ENCODE results near the gene OR7E24. TPM values are rescaled to one million over a fixed set of nuclear protein-coding genes. Genes with fewer than 3 reads are reported as not detected.
"Not testable (repeated sequence)": the region's sequence is repeated elsewhere in the genome, so short reads cannot be mapped to it uniquely, and the experiment has no call there.

Gene OR7E24
- total RNA-seq: not detected
- not detected for polyA plus RNA-seq
- long read RNA-seq, donor 1: 0 reads
- long read RNA-seq, donor 2: 0 reads
- long read RNA-seq, donor 3: 0 reads
- long read RNA-seq, donor 4: 0 reads

DNA sequence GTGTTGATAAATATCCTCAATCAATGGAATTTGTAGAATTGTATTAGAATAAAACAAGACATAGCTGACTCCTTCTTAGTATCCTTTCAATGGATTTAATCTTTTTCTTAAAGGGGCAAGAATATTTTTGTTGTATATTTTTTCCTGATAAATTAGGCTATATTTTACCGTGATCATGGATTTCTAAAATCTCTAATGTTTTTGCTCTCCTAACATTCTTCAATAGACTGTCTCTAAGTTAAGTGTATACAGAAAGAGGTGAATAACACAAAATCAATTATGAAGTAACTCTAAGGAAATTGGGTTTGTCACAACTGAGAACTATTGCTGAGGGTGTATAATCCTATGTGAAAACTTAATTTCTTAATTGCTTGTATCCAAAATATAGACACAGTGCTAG, at the start of gene OR7E24:
Gene OR7E24, plus strand, starts transcription at position 301 of the 400 bp plus-strand sequence. CDS start 114 bp downstream, outside the sequence.
- no peaks in the 10 kb centered on the region for H3K27me3 ChIP-seq (ENCODE audit: control insufficient read depth, insufficient read depth)
- intact Hi-C loops (cut with DNase I): no loop called here
- no peaks in the 10 kb centered on the region for H3K4me1 ChIP-seq (ENCODE audit: control insufficient read depth, insufficient read depth, low read length)
- H3K27ac ChIP-seq (ENCODE audit: low read length): no peak within 1 kb of the TSS
- no peak for DNase-seq
- peaks cover 1% of the 10 kb centered on the region for H3K9me3 ChIP-seq (ENCODE audit: control insufficient read depth, low read length)
- H3K4me3 ChIP-seq (ENCODE audit: low read length): no peak within 1 kb of the TSS
- WGBS: 77% methylated on average over 1 of the region's 1 CpG
- no peak for ATAC-seq

DNA sequence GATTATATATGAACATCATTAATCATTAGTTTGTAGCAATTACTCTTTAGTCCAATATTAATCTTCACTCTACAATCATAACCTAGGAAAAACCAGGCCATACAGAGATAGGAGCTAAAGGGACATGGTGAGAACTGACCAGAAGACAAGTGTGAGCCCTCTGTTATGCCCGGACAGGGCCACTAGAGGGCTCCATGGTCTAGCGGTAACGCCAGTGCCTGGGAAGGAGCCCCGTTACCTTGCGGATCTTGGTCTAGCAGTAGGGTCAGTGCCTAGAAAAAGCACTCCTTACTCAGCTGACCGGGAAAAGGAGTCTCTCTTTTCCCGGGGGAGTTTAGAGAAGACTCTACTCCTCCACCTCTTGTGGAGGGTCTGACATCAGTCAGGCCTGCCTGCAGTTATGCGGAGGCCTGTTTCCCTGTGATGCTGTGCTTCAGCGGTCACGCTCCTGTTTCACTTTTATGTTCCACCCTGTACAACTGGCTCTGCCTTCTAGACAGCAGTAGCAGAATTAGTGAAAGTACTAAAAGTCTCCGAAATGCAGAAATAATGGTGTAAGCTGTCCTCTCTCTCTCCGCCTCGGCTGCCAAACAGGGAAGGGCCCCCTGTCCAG, 45.1 kb upstream of the OR7E24 start:
- Histone ChIP-seq H3K4me1 (ENCODE audit: control insufficient read depth, insufficient read depth, low read length) (no peaks in the 10 kb centered on the region), H3K9me3 (ENCODE audit: control insufficient read depth, low read length) (no peaks in the 10 kb centered on the region), H3K27me3 (ENCODE audit: control insufficient read depth, insufficient read depth) (no peaks in the 10 kb centered on the region), H3K4me3 (ENCODE audit: low read length) (peak overlapping the region; percentile 14), H3K27ac (ENCODE audit: low read length) (no peak overlapping the region)
- WGBS: 30% methylated on average over 13 of the region's 13 CpGs
- ATAC-seq (peak; percentile 72 to 75), DNase-seq (peak; percentile 70 to 88 (median 84))
- intact Hi-C loops (cut with DNase I): loop anchor here in 2 of 4 donors (5.0 to 10.0 kb wide), 3 partner anchors 227 to 592 kb away; no protein-coding TSS in a partner anchor

DNA sequence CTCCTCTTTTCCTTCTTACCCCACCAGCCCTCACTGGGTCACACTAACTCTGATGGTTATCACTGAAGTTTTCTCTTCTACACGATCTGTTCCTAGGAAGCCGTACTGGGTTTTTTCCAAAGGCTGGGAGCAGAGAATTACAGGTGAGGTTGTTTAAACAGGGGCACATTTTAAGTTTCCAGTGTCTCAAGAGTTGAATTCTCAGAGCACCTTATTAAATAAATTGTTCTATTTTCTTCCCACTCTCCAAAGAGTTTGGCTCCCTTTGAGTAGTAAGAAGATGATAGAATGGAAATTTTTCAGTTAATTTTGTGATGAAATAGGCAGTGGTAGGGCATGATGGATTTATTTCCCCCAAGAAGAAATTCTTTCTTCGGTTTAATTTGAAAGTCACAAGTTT, 31.2 kb upstream of the OR7E24 start, which contains the start of gene OR7D4:
Gene OR7D4, minus strand, starts transcription at position 101 of the 400 bp plus-strand sequence. CDS start 4,752 bp downstream, outside the sequence.
- no peak within 1 kb of the TSS for H3K27ac ChIP-seq (ENCODE audit: low read length)
- DNase-seq (no peak), ATAC-seq (no peak)
- 61% methylated on average over 3 of the region's 3 CpGs for WGBS
- no peaks in the 10 kb centered on the region for H3K4me1 ChIP-seq (ENCODE audit: control insufficient read depth, insufficient read depth, low read length)
- no peak within 1 kb of the TSS for H3K4me3 ChIP-seq (ENCODE audit: low read length)
- no peaks in the 10 kb centered on the region for H3K9me3 ChIP-seq (ENCODE audit: control insufficient read depth, low read length)
- intact Hi-C loops (cut with DNase I): no loop called here
- H3K27me3 ChIP-seq (ENCODE audit: control insufficient read depth, insufficient read depth): no peaks in the 10 kb centered on the region

DNA sequence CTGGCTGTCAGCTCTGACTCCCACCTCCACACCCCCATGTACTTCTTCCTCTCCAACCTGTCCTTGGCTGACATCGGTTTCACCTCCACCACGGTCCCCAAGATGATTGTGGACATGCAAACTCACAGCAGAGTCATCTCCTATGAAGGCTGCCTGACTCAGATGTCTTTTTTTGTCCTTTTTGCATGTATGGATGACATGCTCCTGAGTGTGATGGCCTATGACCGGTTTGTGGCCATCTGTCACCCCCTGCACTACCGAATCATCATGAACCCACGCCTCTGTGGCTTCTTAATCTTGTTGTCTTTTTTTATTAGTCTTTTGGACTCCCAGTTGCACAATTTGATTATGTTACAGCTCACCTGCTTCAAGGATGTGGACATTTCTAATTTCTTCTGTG, 506 bp downstream of the OR7E24 start:
- Histone ChIP-seq H3K9me3 (ENCODE audit: control insufficient read depth, low read length) (peaks cover 1% of the 10 kb centered on the region), H3K4me1 (ENCODE audit: control insufficient read depth, insufficient read depth, low read length) (no peaks in the 10 kb centered on the region), H3K27ac (ENCODE audit: low read length) (no peak overlapping the region), H3K4me3 (ENCODE audit: low read length) (no peak overlapping the region), H3K27me3 (ENCODE audit: control insufficient read depth, insufficient read depth) (no peaks in the 10 kb centered on the region)
- DNase-seq: no peak
- WGBS: 77% methylated on average over 5 of the region's 5 CpGs
- no peak for ATAC-seq
- intact Hi-C loops (cut with DNase I): no loop called here

DNA sequence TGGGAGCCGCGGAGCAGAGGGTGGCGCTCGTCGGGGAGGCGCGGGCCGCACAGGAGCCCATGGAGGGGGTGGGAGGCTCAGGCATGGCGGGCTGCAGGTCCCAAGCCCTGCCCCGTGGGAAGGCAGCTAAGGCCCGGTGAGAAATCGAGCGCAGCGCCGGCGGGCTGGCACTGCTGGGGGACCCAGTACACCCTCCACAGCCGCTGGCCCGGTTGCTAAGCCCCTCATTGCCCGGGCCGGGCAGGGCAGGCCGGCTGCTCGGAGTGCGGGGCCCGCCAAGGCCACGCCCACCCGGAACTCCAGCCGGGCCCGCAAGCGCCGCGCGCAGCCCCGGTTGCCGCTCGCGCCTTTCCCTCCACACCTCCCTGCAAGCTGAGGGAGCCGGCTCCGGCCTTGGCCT, 32.8 kb downstream of the OR7E24 start:
- intact Hi-C loops (cut with DNase I); H3K4me3 ChIP-seq (ENCODE audit: low read length): not testable (repeated sequence)
- 12% methylated on average over 33 of the region's 38 CpGs for WGBS

DNA sequence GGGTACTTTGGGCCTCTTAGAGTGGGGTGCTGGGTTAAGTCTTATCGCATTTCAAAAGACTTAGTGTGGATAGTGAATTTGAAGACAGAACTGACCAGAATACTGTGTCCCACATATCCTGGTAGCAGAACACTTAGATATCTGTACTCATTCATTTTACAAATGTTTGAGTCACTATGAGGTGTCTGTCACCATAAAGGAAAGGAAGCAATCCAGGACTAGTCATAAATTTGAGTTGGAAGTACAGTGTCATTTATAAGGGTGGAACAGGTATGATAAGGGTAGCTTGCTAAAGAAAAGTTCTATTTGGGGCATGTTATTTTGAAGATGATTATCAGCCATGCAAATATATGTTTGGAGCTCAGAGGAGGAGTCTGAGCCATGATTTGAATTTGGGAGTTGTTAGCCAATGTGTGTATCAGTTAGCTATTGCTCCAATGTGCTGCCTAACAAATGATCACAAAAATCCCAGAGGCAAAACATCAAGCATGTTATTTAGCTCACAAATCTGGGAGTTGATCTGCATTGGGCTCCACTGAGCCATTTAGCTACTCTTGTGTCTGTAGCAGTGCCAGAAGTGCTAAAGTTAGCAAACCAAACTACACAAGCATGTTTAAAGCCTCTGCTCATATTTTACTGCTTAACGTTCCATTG, 38.6 kb downstream of the OR7E24 start:
- Histone ChIP-seq H3K9me3 (ENCODE audit: control insufficient read depth, low read length) (peaks cover 6% of the 10 kb centered on the region), H3K4me1 (ENCODE audit: control insufficient read depth, insufficient read depth, low read length) (no peaks in the 10 kb centered on the region), H3K27ac (ENCODE audit: low read length) (no peak overlapping the region), H3K27me3 (ENCODE audit: control insufficient read depth, insufficient read depth) (no peaks in the 10 kb centered on the region), H3K4me3 (ENCODE audit: low read length) (no peak overlapping the region)
- no peak for ATAC-seq
- DNase-seq: no peak
- 98% methylated on average over 2 of the region's 2 CpGs for WGBS
- intact Hi-C loops (cut with DNase I): no loop called here

More for the DNA sequence above, 32.8 kb downstream of the OR7E24 start:
- not testable (repeated sequence) for H3K4me1 ChIP-seq (ENCODE audit: control insufficient read depth, insufficient read depth, low read length); H3K9me3 ChIP-seq (ENCODE audit: control insufficient read depth, low read length); H3K27ac ChIP-seq (ENCODE audit: low read length); DNase-seq; H3K27me3 ChIP-seq (ENCODE audit: control insufficient read depth, insufficient read depth); ATAC-seq

DNA sequence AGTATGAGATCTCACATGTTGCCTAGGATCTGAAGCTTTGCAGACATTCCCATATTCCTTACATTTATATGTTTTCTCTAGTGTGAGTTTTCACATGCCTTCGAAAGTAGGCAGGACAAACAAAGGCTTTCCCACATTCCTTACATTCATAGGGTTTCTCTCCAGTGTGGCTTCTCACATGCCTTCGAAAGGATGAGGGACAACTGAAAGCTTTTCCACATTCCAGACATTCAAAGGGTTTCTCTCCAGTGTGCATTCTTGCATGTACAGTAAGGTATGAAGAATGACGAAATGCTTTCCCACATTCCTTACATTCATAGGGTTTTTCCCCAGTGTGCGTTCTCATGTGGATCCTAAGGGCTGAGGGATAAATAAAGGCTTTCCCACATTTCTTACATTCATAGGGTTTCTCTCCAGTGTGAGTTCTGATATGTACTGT, 44.7 kb downstream of the OR7E24 start:
- Histone ChIP-seq H3K9me3 (ENCODE audit: control insufficient read depth, low read length) (peaks cover 20% of the 10 kb centered on the region), H3K27me3 (ENCODE audit: control insufficient read depth, insufficient read depth) (no peaks in the 10 kb centered on the region), H3K4me3 (ENCODE audit: low read length) (no peak overlapping the region), H3K27ac (ENCODE audit: low read length) (no peak overlapping the region), H3K4me1 (ENCODE audit: control insufficient read depth, insufficient read depth, low read length) (no peaks in the 10 kb centered on the region)
- no peak for DNase-seq
- intact Hi-C loops (cut with DNase I): no loop called here
- 95% methylated on average over 4 of the region's 4 CpGs for WGBS
- no peak for ATAC-seq

DNA sequence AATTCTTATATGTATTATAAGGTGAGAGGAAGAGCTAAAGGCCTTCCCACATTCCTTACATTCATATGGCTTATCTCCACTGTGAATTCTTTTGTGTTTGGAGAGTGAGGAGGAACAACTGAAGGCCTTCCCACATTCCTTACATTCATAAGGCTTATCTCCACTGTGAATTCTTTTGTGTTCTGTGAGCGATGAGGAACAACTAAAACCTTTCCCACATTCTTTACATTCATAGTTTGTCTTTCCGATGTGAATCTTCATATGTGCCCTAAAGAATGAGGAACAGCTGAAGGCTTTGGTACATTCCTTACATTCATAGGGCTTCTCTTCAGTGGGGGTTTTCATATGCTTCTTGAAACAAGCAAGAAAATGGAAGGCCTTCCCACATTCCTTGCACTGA, 45.6 kb downstream of the OR7E24 start:
- H3K9me3 ChIP-seq (ENCODE audit: control insufficient read depth, low read length): peaks cover 23% of the 10 kb centered on the region

More for the DNA sequence above, 45.6 kb downstream of the OR7E24 start:
- Histone ChIP-seq H3K27me3 (ENCODE audit: control insufficient read depth, insufficient read depth) (no peaks in the 10 kb centered on the region), H3K4me1 (ENCODE audit: control insufficient read depth, insufficient read depth, low read length) (no peaks in the 10 kb centered on the region), H3K4me3 (ENCODE audit: low read length) (peak overlapping the region; percentile 16), H3K27ac (ENCODE audit: low read length) (no peak overlapping the region)
- WGBS: 75% methylated on average over 2 of the region's 2 CpGs
- intact Hi-C loops (cut with DNase I): no loop called here
- DNase-seq: no peak
- no peak for ATAC-seq

Other genes starting within 250 kb of the OR7E24 start
- gene MUC16, start 240.5 kb upstream of the OR7E24 start, total RNA-seq: under 1 TPM in 3 of 4 donors, not detected in 1; 0.24 to 0.37 (median 0.25) TPM
- not detected for gene MUC16, start 240.5 kb upstream of the OR7E24 start, polyA plus RNA-seq
- gene OR1M1, start 163.9 kb upstream of the OR7E24 start, total RNA-seq: not detected
- not detected for gene OR1M1, start 163.9 kb upstream of the OR7E24 start, polyA plus RNA-seq
- not detected for gene OR7G2, start 143.5 kb upstream of the OR7E24 start, total RNA-seq
- not detected for gene OR7G2, start 143.5 kb upstream of the OR7E24 start, polyA plus RNA-seq
- not detected for gene OR7G1, start 135.2 kb upstream of the OR7E24 start, total RNA-seq
- gene OR7G1, start 135.2 kb upstream of the OR7E24 start, polyA plus RNA-seq: not detected
- not detected for gene OR7G3, start 124.0 kb upstream of the OR7E24 start, total RNA-seq
- gene OR7G3, start 124.0 kb upstream of the OR7E24 start, polyA plus RNA-seq: not detected
- gene ZNF317, start 110.5 kb upstream of the OR7E24 start, total RNA-seq: 10 to 100 TPM; 12.7 to 17.6 (median 14.8) TPM
- gene ZNF317, start 110.5 kb upstream of the OR7E24 start, polyA plus RNA-seq: 14.8 TPM
- gene OR7D2, start 72.0 kb upstream of the OR7E24 start, total RNA-seq: under 1 TPM in 3 of 4 donors, not detected in 1; 0.09 to 0.44 (median 0.11) TPM
- not detected for gene OR7D2, start 72.0 kb upstream of the OR7E24 start, polyA plus RNA-seq
- not detected for gene OR7D4, start 31.3 kb upstream of the OR7E24 start, total RNA-seq
- gene OR7D4, start 31.3 kb upstream of the OR7E24 start, polyA plus RNA-seq: not detected
- gene ZNF699, start 58.9 kb downstream of the OR7E24 start, total RNA-seq: 1 to 10 TPM; 2.9 to 5.8 (median 5.3) TPM
- gene ZNF699, start 58.9 kb downstream of the OR7E24 start, polyA plus RNA-seq: 1.2 TPM
- gene ZNF559, start 73.2 kb downstream of the OR7E24 start, total RNA-seq: 10 to 100 TPM; 13.9 to 21.7 (median 19.9) TPM
- 19.4 TPM for gene ZNF559, start 73.2 kb downstream of the OR7E24 start, polyA plus RNA-seq
- gene ZNF177, start 112.1 kb downstream of the OR7E24 start, total RNA-seq: 1 to 10 TPM; 2.3 to 4.0 (median 3.4) TPM
- gene ZNF177, start 112.1 kb downstream of the OR7E24 start, polyA plus RNA-seq: 2.2 TPM
- 10 to 100 TPM in 3 of 4 donors, 1 to 10 TPM in 1; 9.4 to 12.9 (median 11.5) TPM for gene ZNF266, start 184.6 kb downstream of the OR7E24 start, total RNA-seq
- gene ZNF266, start 184.6 kb downstream of the OR7E24 start, polyA plus RNA-seq: 10.5 TPM
- gene ZNF560, start 247.7 kb downstream of the OR7E24 start, total RNA-seq: not detected
- gene ZNF560, start 247.7 kb downstream of the OR7E24 start, polyA plus RNA-seq: not detected